ENCODE data around the gene WNT3. TPM values are rescaled to one million over a fixed set of nuclear protein-coding genes. Genes with fewer than 3 reads are reported as not detected.
"Not testable (repeated sequence)": the region's sequence is repeated elsewhere in the genome, so short reads cannot be mapped to it uniquely, and the experiment has no call there.

Gene WNT3
- total RNA-seq, 1 donor from 2014 or later: 2.0 TPM

DNA sequence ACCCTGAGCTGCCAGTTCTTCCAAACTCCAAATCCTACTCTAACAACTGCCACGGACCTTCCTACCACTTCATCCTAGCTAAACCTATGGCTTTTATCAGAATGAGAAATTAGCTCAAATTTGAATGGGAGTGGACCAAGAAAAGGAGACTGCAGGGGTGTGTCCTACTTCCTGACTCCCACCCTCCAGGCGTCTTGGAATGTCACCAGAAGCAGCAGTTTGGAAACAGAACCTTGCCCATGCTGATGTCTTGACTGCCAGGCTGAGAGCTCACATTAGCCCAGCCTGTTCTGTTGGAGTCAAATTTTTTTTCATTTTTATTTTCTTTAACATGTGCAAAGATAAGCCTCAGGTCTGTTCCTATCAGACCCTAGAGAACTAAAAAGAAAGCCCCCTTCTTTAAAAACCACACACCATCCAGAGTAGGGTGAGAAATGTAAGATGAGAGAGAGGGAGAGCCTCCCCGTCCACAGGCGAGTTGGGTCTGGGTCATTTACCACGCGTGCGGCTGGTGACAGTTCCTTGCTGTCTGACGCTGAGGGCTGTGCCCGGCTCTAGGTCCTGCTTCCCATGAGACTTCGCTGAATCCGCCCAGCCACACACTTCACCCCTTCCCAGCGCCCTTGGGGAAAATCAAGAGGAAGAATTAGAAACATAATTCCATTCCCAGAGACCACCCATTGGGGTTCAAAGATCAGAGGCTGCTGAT is 54.3 kb downstream of the WNT3 start:
- peaks cover 22% of the 10 kb centered on the region for H3K4me1 Mint-ChIP-seq (ENCODE audit: unreplicated experiment)
- DNase-seq (ENCODE audit: extremely low spot score, unreplicated experiment): peak; percentile 30
- H3K27me3 Mint-ChIP-seq (ENCODE audit: unreplicated experiment): no peaks in the 10 kb centered on the region
- TF ChIP-seq, protein P1, sequence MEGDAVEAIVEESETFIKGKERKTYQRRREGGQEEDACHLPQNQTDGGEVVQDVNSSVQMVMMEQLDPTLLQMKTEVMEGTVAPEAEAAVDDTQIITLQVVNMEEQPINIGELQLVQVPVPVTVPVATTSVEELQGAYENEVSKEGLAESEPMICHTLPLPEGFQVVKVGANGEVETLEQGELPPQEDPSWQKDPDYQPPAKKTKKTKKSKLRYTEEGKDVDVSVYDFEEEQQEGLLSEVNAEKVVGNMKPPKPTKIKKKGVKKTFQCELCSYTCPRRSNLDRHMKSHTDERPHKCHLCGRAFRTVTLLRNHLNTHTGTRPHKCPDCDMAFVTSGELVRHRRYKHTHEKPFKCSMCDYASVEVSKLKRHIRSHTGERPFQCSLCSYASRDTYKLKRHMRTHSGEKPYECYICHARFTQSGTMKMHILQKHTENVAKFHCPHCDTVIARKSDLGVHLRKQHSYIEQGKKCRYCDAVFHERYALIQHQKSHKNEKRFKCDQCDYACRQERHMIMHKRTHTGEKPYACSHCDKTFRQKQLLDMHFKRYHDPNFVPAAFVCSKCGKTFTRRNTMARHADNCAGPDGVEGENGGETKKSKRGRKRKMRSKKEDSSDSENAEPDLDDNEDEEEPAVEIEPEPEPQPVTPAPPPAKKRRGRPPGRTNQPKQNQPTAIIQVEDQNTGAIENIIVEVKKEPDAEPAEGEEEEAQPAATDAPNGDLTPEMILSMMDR (IDR thresholded peaks at IDR 0.05): no peak
- no peak overlapping the region for H3K4me3 Mint-ChIP-seq (ENCODE audit: unreplicated experiment)
- no peaks in the 10 kb centered on the region for H3K9me3 Mint-ChIP-seq (ENCODE audit: unreplicated experiment)
- H3K36me3 Mint-ChIP-seq (ENCODE audit: unreplicated experiment): peaks cover 1% of the 10 kb centered on the region
- H3K27ac Mint-ChIP-seq (ENCODE audit: unreplicated experiment): peak overlapping the region; percentile 14

DNA sequence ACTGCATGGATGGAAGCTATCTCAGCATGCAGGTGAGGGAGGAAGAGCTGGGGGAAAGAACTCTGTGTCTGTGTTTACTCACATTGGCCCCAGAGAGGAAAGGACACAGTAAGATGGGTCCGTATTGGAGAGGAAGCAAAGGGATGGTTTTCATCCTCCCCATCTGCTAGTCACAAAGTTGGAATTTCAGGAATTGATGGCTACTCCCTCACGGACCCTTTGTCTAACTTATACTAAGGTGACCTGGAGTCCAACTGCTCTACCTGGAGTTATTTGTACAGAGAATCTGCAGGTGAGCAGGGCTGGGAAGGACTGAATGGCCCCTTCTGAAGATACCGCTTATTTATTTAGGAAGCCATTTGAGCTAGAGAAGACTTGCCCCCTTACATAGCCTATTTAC is 55.1 kb downstream of the WNT3 start:
- no peaks in the 10 kb centered on the region for H3K9me3 Mint-ChIP-seq (ENCODE audit: unreplicated experiment)

DNA sequence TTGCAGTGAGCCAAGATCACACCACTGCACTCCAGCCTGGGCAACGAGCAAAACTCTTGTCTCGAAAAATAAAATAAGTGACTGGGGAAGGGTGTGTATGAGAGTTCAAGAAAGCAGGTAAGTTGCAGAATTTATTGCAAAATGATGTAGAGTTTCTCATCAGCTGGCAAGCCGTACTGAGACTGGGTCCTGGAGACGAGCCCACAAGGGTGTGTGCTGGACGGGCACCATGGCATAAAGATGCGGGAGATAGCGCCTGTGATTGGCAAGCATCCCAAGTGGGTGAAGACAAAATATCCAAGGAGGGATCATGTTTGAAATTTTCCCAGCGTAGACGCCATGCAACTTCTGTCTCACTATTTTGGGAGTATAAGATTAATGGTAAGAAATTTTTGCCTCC is 59.4 kb downstream of the WNT3 start:
- no peak overlapping the region for H3K27ac Mint-ChIP-seq (ENCODE audit: unreplicated experiment)
- H3K9me3 Mint-ChIP-seq (ENCODE audit: unreplicated experiment): no peaks in the 10 kb centered on the region
- peaks cover 12% of the 10 kb centered on the region for H3K4me1 Mint-ChIP-seq (ENCODE audit: unreplicated experiment)
- peaks cover 27% of the 10 kb centered on the region for H3K36me3 Mint-ChIP-seq (ENCODE audit: unreplicated experiment)
- H3K27me3 Mint-ChIP-seq (ENCODE audit: unreplicated experiment): no peaks in the 10 kb centered on the region
- no peak for DNase-seq (ENCODE audit: extremely low spot score, unreplicated experiment)
- H3K4me3 Mint-ChIP-seq (ENCODE audit: unreplicated experiment): no peak overlapping the region
- TF ChIP-seq, protein P1 (IDR thresholded peaks at IDR 0.05): no peak

More for the DNA sequence above, 55.1 kb downstream of the WNT3 start:
- DNase-seq (ENCODE audit: extremely low spot score, unreplicated experiment): peak; percentile 25
- Mint-ChIP-seq H3K36me3 (ENCODE audit: unreplicated experiment) (peaks cover 1% of the 10 kb centered on the region), H3K27me3 (ENCODE audit: unreplicated experiment) (no peaks in the 10 kb centered on the region), H3K4me1 (ENCODE audit: unreplicated experiment) (peaks cover 22% of the 10 kb centered on the region), H3K27ac (ENCODE audit: unreplicated experiment) (no peak overlapping the region), H3K4me3 (ENCODE audit: unreplicated experiment) (no peak overlapping the region)
- TF ChIP-seq, protein P1 (IDR thresholded peaks at IDR 0.05): no peak

DNA sequence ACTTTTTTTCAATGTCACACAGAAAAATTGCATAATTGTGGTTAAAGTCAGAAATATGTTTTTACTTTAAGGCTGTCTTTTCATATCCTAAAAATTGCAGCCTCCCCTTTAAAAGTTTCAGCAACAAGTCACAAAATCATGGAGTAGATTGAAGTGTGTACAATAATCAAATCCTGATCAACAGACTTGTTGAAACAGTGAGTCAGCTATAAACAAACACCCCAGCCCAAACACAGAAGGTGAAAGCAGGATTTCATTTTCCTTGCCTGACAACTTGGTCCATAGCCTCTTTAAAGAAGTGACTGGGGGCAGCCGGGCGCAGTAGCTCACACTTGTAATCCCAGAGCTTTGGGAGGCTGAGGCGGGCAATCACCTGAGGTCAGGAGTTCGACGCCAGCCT is 59.9 kb downstream of the WNT3 start:
- Mint-ChIP-seq H3K27me3 (ENCODE audit: unreplicated experiment) (no peaks in the 10 kb centered on the region), H3K4me1 (ENCODE audit: unreplicated experiment) (peaks cover 11% of the 10 kb centered on the region), H3K36me3 (ENCODE audit: unreplicated experiment) (peaks cover 32% of the 10 kb centered on the region), H3K4me3 (ENCODE audit: unreplicated experiment) (no peak overlapping the region), H3K9me3 (ENCODE audit: unreplicated experiment) (no peaks in the 10 kb centered on the region), H3K27ac (ENCODE audit: unreplicated experiment) (no peak overlapping the region)
- no peak for DNase-seq (ENCODE audit: extremely low spot score, unreplicated experiment)
- TF ChIP-seq, protein P1 (IDR thresholded peaks at IDR 0.05): no peak

DNA sequence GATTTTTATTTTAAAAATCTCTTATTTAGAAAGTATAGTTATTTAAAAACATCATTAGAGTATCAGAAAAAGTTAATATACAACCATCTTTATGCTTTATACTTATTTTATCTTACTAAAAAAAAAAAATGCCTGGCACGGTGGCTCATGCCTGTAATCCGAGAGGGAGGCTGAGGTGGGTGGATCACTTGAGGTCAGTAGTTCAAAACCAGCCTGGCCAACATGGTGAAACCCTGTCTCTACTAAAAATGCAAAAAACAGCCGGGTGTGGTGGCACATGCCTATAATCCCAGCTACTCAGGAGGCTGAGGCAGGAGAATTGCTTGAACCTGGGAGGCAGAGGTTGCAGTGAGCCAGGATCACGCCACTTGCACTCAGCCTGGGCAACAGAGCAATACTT is 60.9 kb downstream of the WNT3 start:
- H3K27ac Mint-ChIP-seq (ENCODE audit: unreplicated experiment); H3K9me3 Mint-ChIP-seq (ENCODE audit: unreplicated experiment); DNase-seq (ENCODE audit: extremely low spot score, unreplicated experiment); H3K4me1 Mint-ChIP-seq (ENCODE audit: unreplicated experiment); H3K27me3 Mint-ChIP-seq (ENCODE audit: unreplicated experiment); H3K4me3 Mint-ChIP-seq (ENCODE audit: unreplicated experiment): not testable (repeated sequence)
- peaks cover 32% of the 10 kb centered on the region for H3K36me3 Mint-ChIP-seq (ENCODE audit: unreplicated experiment)
